PFSK-1 (cell line): ENCODE measurements around the gene PSPN.

Experiments used
- FOXP2 ChIP-seq: optimal IDR thresholded peaks from 2 replicates; pipeline ENCODE3; 2011; ENCODE audit warnings: borderline replicate concordance, control low read depth, inconsistent platforms; ENCODE audit not compliant: insufficient read depth; ENCODE audit errors: extremely low read length, extremely low read depth
- POLR2AphosphoS5 ChIP-seq: IDR thresholded peaks from 2 replicates; pipeline ENCODE4 v1.6.1; 2012; ENCODE audit warnings: low read depth, mild to moderate bottlenecking, control low read depth, low read length, moderate library complexity
- SIN3A ChIP-seq: IDR thresholded peaks from 2 replicates; pipeline ENCODE4 v1.6.1; 2012; ENCODE audit warnings: mild to moderate bottlenecking, low read length, moderate library complexity, borderline replicate concordance; ENCODE audit not compliant: insufficient read depth
- TAF1 ChIP-seq: IDR thresholded peaks from 2 replicates; pipeline ENCODE4 v1.6.1; 2012; ENCODE audit warnings: low read length, control low read depth, borderline replicate concordance; ENCODE audit not compliant: insufficient read depth
- TF ChIP-seq, protein P1 (sequence below), 2 experiments: IDR thresholded peaks; 2 replicates each; pipeline versions ENCODE4 v1.6.1 to v1.8.0; 2011 to 2012; ENCODE audit warnings: low read depth in 2 of 2, low read length in 2 of 2, control low read depth in 1 of 2, inconsistent platforms in 1 of 2, mild to moderate bottlenecking in 1 of 2, moderate library complexity in 1 of 2; ENCODE audit not compliant: insufficient read depth in 1 of 2

The PSPN gene

GRCh38 chr19:6374711-6375410 is 872 bp downstream of the PSPN start:
- TF ChIP-seq, protein P1, sequence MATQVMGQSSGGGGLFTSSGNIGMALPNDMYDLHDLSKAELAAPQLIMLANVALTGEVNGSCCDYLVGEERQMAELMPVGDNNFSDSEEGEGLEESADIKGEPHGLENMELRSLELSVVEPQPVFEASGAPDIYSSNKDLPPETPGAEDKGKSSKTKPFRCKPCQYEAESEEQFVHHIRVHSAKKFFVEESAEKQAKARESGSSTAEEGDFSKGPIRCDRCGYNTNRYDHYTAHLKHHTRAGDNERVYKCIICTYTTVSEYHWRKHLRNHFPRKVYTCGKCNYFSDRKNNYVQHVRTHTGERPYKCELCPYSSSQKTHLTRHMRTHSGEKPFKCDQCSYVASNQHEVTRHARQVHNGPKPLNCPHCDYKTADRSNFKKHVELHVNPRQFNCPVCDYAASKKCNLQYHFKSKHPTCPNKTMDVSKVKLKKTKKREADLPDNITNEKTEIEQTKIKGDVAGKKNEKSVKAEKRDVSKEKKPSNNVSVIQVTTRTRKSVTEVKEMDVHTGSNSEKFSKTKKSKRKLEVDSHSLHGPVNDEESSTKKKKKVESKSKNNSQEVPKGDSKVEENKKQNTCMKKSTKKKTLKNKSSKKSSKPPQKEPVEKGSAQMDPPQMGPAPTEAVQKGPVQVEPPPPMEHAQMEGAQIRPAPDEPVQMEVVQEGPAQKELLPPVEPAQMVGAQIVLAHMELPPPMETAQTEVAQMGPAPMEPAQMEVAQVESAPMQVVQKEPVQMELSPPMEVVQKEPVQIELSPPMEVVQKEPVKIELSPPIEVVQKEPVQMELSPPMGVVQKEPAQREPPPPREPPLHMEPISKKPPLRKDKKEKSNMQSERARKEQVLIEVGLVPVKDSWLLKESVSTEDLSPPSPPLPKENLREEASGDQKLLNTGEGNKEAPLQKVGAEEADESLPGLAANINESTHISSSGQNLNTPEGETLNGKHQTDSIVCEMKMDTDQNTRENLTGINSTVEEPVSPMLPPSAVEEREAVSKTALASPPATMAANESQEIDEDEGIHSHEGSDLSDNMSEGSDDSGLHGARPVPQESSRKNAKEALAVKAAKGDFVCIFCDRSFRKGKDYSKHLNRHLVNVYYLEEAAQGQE (IDR thresholded peaks at IDR 0.05; ENCODE audit: insufficient read depth in 1 of 2, low read depth in 2 of 2, low read length in 2 of 2), result no peak
- no peak for TF ChIP-seq POLR2AphosphoS5
- no peak for TF ChIP-seq FOXP2
- TF ChIP-seq SIN3A, result no peak
- TF ChIP-seq TAF1, result no peak

DNA sequence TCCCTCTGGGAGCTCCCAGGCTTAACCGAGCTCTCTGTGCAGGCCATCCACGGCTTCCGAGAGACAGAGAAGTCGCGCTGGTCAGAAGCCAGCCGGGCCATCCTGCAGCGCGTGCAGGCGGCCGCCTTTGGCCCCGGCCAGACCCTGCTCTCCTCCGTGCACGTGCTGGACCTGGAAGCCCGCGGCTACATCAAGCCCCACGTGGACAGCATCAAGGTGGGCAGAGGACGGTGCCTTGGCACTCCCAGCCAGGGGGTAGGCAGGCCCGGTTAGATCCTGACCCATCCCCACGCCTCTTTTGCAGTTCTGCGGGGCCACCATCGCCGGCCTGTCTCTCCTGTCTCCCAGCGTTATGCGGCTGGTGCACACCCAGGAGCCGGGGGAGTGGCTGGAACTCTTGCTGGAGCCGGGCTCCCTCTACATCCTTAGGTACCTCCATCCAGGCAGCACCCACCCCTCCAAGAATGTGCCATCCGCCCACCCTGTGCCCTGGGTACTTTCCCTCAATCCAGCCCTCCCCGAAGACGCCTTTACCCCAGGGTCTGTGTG is 1.5 kb downstream of the PSPN start:
- no peak for TF ChIP-seq FOXP2
- no peak for TF ChIP-seq SIN3A
- TF ChIP-seq, protein P1 (IDR thresholded peaks at IDR 0.05; ENCODE audit: insufficient read depth in 1 of 2, low read depth in 2 of 2, low read length in 2 of 2), result no peak
- no peak for TF ChIP-seq POLR2AphosphoS5
- TF ChIP-seq TAF1, result no peak

DNA sequence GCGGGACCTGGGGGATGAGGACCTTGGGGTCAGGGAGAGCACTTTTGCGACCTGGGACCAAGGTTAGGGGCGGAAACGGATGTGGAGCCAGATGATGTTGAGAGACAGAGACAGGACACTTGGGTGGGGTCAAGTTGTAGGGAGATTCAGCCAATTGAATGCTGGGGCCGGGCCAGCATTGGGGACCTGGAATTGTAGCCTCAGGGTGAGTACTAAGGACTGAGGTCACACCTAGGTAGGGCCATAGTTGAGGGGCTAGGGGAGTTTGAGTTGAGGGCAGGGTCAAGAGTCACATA is 2.0 kb downstream of the PSPN start:
- TF ChIP-seq POLR2AphosphoS5 (no peak), TAF1 (no peak), SIN3A (no peak), FOXP2 (no peak)
- TF ChIP-seq, protein P1 (IDR thresholded peaks at IDR 0.05; ENCODE audit: insufficient read depth in 1 of 2, low read depth in 2 of 2, low read length in 2 of 2), result no peak

GRCh38 chr19:6373096-6373812 is 2.5 kb downstream of the PSPN start:
- peak; percentile 84 for TF ChIP-seq FOXP2
- no peak for TF ChIP-seq TAF1

DNA sequence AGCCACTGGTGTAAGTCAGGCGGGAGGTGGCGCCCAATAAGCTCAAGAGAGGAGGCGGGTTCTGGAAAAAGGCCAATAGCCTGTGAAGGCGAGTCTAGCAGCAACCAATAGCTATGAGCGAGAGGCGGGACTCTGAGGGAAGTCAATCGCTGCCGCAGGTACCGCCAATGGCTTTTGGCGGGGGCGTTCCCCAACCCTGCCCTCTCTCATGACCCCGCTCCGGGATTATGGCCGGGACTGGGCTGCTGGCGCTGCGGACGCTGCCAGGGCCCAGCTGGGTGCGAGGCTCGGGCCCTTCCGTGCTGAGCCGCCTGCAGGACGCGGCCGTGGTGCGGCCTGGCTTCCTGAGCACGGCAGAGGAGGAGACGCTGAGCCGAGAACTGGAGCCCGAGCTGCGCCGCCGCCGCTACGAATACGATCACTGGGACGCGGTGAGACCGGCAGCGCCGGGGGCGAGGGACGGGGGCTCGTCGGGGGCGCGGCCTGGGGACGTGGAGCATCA is 3.1 kb downstream of the PSPN start, which contains the start of gene ALKBH7:
Gene ALKBH7 (plus strand): TSS at position 201 of the 502 bp plus-strand sequence. CDS start 27 bp downstream, at position 228.
- no peak for TF ChIP-seq SIN3A
- TF ChIP-seq FOXP2, result peak; percentile 58
- TF ChIP-seq TAF1, result peak; percentile 35; the same call in 1 of the 2 replicates
- TF ChIP-seq, protein P1 (IDR thresholded peaks at IDR 0.05; ENCODE audit: insufficient read depth in 1 of 2, low read depth in 2 of 2, low read length in 2 of 2), result no peak
- TF ChIP-seq POLR2AphosphoS5, result peak; percentile 53
